Skin of body (tissue), 2 donors: ENCODE data around the gene CAND1. TPM values are rescaled to one million over a fixed set of nuclear protein-coding genes. Genes with fewer than 3 reads are reported as not detected.
"Not testable (repeated sequence)": the region's sequence is repeated elsewhere in the genome, so short reads cannot be mapped to it uniquely, and the experiment has no call there.

Experiments used
- DNase-seq: peaks from one replicate; lab custom pipeline; 2025; lab: John Stamatoyannopoulos, UW
- total RNA-seq: library from RNA; depleted of rRNA; stranded (reverse); fragments of >200 nt; gene quantifications from one replicate; pipeline ENCODE4 v1.2.3, GENCODE V29; 2014

CAND1 gene
- total RNA-seq, 1 donor from 2014 or later, result 131 TPM

DNA sequence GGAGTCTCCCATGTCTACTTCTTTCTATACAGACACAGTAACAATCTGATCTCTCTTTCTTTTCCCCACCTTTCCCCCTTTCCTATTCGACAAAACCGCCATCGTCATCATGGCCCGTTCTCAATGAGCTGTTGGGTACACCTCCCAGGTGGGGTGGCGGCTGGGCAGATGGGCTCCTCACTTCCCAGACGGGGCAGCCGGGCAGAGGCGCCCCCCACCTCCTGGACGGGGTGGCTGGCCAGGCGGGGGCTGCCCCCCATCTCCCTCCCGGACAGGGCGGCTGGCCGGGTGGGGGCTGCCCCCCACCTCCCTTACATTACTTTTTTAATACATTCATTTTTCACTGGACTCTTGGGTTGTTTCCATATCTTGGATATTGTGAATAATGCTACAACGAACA is 71.9 kb downstream of the CAND1 start:
- DNase-seq, result not testable (repeated sequence)

DNA sequence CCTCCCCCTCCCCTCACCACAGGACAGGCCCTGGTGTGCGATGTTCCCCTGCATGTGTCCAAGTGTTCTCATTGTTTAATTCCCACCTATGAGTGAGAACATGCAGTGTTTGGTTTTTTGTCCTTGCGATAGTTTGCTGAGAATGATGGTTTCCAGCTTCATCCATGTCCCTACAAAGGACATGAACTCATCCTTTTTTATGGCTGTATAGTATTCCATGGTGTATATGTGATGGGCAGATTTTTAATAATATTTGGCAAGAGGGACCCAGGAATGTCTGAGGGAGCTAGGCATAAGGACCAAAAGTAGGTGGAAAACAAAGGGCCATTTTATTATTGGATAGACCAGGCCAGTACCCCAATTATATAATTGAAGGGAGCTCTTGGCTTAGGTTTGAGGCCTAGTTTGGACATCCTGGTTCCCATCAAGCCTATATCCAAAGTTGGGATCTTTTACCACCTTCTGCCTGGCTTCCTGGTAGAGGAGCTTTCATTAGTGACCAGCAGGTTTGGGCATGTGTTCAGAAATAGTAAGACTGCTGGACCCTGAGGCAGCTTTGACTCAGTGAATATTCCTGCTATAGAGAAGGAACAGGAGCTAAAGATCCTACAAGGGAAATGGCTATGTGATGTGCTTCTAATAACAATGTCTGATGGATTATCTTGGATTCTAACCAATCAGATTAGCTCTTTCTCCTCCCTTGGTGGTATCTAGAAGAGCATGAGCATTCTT is 76.0 kb downstream of the CAND1 start:
- no peak for DNase-seq

DNA sequence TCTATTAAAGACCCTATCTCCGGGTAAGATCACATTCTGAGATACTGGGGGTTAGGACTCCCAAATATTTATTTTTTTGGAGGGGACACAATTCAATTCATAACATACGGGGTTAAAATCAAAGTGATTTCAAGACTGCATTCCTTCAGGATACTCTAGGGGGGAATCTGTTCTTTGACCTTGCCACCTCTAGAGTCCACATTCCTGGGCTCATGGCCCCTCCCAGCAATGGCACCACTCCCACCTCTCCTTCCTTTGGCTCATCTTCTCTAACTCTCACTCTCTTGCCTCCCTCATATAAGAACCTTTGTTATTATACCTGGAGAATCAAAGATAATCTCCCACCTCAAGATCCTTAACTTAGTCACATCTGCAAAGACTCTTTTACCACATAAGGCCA is 79.5 kb downstream of the CAND1 start:
- no peak for DNase-seq

DNA sequence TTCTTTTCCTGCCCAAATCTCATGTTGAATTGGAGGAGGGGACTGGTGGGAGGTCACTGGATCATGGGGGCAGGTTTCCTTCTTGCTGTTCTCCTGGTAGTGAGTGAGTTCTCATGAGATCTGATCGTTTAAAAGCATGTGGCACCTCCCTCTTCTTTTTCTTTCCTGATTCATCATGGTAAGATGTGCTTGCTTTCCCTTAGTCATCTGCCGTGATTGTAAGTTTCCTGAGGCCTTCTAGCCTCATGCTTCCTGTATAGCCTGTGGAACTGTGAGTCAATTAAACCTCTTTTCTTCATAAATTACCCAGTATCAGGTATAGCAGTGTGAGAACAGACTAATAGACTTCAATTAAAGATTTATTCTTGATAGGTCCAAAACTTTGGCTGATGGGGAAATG is 83.5 kb downstream of the CAND1 start:
- no peak for DNase-seq

DNA sequence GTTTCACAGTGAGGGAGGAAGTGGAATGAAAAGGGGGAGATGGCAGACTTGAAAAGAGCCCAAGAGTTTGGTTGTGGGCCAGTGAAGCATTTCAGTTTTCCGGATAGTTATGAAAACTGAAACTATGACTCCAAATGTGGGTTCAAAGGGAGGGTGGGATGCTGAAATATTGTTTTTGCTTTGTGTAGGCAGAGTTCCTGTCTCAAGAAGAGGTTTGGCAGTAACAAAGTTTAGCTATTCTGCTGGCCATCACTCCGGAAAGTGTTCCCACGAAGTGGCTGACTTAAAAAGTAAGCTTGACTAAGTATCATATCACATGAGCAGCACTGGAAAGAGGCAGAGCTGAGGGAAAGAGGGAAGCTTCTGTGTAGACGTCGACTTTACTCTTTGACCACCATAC is 85.2 kb downstream of the CAND1 start:
- no peak for DNase-seq

DNA sequence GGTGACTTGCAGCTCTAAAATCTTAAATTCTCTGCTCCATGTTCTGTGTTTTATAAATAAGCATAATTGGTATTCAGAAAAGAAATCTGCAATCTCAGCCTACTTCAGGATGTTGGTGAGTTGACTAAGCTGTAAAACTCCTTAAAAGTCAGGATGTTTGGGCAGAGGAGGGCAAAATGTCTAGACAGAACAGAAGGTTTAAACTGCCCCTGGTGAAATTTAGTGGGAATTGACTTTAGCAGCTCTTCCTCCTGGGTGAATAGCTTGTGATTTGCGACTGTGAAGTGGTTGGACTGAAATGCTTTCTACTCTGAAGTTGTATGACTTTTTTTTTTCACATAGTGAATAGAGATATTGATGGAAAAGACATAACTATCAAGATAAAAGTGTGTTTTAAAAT is 85.8 kb downstream of the CAND1 start:
- no peak for DNase-seq

DNA sequence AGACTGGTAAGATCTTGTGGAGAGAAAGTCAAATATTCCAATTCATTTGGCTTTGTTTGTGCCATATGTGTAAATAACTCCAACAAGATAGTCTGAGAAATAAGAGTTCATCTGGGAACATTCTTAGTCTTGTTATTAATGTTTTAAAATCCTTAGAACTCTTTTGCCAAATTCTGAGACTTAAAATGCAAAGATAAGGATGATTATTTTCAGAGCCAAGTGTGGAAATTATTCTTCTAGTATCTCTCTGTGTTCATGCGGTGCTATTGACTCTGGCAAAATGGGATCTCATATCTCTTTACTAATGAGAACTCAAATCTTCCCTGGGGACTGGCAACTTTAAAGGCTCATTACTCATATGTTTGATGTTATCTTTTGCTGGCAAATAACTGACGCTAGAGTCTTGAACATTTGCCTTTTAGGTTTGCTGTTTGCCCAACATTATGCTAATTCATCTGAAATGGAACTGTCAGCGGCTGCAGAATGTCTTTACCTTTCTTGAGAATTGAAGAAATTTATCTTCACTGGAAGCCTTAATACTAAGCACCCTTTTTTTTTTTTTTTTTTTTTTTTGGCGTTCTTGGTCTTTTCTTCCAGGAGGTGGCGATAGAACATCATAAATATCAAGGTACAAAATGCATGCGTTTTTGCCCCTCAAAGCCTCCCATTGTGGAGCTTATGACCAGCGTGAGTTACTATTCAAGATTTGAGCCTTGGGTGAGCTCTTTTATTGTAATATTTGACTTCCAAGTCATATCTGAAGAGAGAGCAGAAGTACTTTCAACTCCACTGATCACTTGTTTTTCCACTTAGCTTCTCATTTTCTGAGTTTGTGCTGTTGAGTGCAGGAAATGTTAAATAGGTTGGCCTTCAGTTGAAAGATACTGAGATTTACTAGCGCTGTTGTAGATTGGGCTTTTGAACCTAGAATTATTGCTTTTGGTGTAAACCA is 86.5 kb downstream of the CAND1 start:
- peak; percentile 50 for DNase-seq

DNA sequence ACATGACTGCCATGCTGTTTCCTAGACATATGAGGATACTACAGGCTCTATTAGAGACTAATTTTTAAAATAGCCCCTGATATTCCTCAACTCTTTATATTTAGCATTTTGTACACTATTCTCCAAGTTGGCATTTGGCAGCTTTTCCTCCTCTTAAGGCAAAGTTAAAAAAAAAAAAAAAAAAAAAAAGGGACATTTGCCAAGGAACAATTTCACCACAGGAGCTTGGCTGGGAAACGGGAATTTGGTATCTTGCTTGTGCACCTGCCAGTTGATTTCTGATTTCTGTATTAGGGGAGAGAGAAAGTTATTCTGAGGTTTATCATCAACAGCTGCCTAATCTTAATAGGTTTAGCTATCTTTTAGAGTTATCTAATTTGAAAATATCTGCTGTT is 87.2 kb downstream of the CAND1 start:
- DNase-seq, result no peak

DNA sequence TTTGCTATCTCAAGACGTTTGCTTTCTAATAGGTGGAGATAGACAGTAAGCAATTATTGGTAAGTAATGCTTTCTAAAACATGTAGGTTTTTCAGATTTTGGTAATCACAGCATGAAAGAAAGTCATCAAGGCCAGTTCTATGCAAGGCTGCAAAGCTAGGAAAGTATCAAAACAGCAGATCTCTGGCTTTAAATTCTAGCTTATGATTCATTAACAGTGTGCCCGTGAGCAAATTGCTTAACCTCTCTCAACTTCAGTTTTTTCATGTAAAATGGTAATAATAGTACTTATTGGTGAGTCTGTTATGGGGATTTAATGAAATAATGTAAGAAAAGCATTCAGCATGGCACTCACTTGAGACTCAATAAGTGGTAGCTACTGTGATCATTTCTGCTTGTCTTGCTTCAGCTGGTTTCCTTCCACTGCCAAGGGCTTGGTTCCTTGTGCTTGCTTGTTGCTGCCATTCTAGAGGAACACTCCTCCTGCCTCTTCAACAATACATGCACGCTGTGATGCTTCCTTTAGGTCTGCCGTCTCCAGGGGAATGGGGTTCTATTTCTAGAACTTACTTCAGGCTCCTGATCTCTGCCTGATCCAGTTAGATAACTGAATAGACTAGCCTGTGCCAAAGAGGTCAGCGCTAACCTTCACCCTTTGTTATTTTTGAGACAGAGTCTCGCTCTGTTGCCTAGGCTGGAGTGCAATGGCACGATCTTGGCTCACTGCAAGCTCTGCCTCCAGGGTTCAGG is 88.4 kb downstream of the CAND1 start:
- no peak for DNase-seq

DNA sequence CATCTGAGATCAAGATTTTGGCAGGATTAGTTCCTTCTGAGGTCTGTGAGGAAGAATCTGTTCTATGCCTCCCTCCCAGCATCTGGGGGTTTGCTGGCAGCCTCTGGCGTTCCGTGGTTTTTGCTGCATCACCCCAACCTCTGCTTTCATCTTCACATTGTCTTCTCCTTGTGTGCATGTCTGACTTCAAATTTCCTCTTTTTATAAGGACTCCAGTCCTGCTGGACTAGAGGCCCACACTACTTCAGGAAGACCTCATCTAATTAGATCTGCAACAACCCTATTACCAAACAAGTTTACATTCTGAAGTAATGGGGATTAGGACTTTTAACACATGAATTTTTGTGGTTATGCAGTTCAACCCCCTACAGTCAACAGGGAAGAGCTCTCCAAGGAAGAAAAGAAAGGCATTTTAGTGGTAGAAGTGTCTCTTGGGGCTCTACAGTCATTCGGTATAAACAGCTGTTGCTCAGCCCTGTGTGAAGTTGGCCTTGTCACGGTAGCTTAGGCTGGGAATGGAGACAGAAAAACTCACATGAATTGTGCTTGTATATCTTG is 89.7 kb downstream of the CAND1 start:
- DNase-seq, result peak; percentile 91

DNA sequence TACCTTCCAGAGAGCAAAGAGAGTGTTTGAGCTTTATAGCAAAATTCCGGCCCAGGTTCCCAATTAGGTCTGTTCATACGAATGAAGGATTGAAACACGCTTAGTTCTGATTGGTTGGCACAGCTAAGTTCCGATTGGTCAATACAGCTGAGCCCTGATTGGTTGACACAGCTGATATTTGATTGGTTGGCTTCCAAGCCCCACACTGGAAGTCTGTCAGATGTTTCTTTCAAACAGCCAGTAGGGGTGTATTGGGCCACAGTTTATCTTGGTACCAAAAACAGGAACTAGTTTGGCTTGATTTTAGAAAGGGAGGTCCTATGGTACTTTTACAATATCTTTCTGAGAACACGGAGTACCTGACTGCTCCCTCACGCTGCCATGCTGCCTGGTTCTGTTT is 93.4 kb downstream of the CAND1 start:
- DNase-seq, result no peak

DNA sequence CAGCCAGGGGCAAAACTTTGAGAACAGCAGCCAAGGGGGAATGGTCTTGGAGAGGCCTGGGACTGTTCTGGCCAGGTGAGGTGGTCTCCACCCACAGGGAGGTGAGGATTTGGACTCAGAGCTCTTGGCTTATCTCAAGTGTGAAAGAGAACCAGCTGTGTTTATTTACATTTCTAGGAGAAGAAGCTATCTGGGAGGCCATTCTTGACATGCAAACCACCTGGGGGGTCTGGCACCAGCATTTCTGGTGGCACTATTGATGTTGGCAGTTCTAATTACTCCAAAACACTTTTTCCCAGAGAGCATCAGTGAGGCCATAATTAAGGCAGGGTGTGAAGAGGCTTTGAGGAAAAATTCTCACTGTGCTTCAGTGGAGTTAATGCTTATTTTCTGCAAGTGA is 95.1 kb downstream of the CAND1 start:
- DNase-seq, result no peak

DNA sequence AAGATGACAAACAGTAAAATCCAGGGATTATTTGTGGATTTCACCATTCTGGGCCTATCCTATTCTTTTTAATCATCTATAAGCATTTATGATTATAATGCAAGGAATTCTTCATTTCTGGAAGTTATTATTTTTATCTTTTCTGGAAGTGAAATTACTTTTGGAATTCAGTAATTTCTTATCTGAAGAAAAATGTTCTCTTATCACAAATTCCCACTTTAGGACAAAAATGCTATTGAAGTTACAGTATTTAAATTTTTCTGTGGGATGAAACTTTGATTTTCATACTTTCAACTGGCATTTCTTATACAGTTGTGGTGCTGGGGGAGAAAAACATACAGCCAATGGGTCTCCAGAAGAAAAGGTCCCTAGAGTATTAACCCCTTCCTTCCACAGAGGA is 96.0 kb downstream of the CAND1 start:
- DNase-seq, result no peak

DNA sequence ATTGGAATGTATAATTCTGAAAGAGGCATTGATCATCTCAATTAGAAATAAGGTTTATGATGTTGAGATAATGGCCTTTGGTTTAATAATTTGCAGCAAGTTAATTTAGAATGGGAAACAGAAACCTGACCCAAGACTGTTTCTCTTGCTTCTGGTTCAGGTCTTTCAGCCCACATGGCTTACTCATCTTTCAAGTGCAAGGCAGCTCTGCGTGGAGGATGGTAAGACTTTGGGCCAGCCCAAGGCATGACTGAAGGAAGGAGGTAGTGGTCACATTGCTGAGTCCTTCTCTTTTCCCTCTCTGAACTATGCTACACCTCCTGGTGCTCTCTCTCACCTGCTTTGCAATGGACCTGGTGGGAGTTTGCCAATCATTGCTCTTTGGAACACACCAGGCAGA is 98.7 kb downstream of the CAND1 start:
- DNase-seq, result no peak
